Measurements from ENCODE around the gene USP9X. TPM values are rescaled to one million over a fixed set of nuclear protein-coding genes. Genes with fewer than 3 reads are reported as not detected.

USP9X gene
- total and polyA plus RNA-seq, 2 of the 8 experiments (the other 6 are each of a cell fraction or from before 2014, with no cell fraction given) = 79.2 to 300 TPM

DNA sequence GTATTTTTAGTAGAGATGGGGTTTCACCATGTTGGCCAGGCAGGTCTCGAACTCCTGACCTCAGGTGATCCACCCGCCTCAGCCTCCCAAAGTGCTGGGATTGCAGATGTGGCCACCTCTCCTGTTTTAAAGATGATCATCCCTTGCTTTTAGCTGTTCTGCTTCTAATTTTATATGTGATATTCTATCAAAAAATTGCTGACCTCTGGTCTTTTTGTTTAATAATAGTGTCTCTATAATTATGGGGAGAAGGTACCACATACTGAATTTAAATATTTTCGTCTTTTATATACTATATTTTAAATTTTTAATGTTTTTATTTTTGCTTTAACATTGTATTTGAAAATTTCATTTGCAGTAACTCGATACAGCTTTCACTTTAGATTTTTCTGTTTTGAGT, 15.6 kb downstream of the USP9X start:
- 71% methylated on average over 4 of the region's 4 CpGs; no CpG with 5 or more reads in 1 of the 2 experiments for WGBS, 2 experiments (ENCODE audit: extremely low coverage in 1 of 2, insufficient coverage in 1 of 2, insufficient read length in 1 of 2, insufficient replicate concordance in 2 of 2, low coverage in 1 of 2, low lambda C conversion rate in 2 of 2, missing lambda C conversion rate in 1 of 2)
- Histone ChIP-seq H4K8ac (ENCODE audit: extremely low read depth, insufficient read depth, low read length) (no peak overlapping the region), H4K20me1 (replicated peaks in 1 of 2; ENCODE audit: control insufficient read depth in 1 of 2, insufficient read depth in 2 of 2, low read length in 2 of 2) (peaks cover 4 to 14% of the 10 kb centered on the region in 2 experiments), H2BK5ac (ENCODE audit: low read depth, low read length) (no peak overlapping the region), H2BK120ac (replicated peaks; ENCODE audit: low read depth, low read length) (no peak overlapping the region), H3K4me3 (ENCODE audit: extremely low read depth in 1 of 4, insufficient read depth in 2 of 4, low read depth in 3 of 4, low read length in 4 of 4) (no peak overlapping the region), H2BK12ac (ENCODE audit: low read depth, low read length) (no peak overlapping the region), H3K18ac (ENCODE audit: extremely low read depth, low read length) (no peak overlapping the region), H2AFZ (ENCODE audit: low read length) (no peak overlapping the region), H2BK15ac (ENCODE audit: low read length) (no peak overlapping the region), H2AK5ac (ENCODE audit: low read depth, low read length) (no peak overlapping the region), H3K27me3 (replicated peaks in 1 of 4; ENCODE audit: control insufficient read depth in 3 of 4, extremely low read depth in 1 of 4, insufficient read depth in 3 of 4, low read length in 3 of 4) (no peaks in the 10 kb centered on the region), H3K23me2 (ENCODE audit: low read depth, low read length) (no peaks in the 10 kb centered on the region), H3K9ac (replicated peaks in 1 of 4; ENCODE audit: extremely low read depth in 1 of 4, low read depth in 3 of 4, low read length in 3 of 4) (no peak overlapping the region), H3K79me2 (ENCODE audit: control insufficient read depth in 1 of 2, insufficient read depth in 2 of 2, low read length in 2 of 2) (peaks cover 52 to 100% of the 10 kb centered on the region in 2 experiments), H3K36me3 (ENCODE audit: control insufficient read depth in 2 of 4, insufficient read depth in 4 of 4, low read length in 3 of 4) (peaks cover 0 to 34% (median 2%) of the 10 kb centered on the region in 4 experiments; a peak in 1 of 8 replicates), H3K56ac (replicated peaks; ENCODE audit: insufficient read length, low read depth, low read length) (no peak overlapping the region), H2BK20ac (ENCODE audit: low read length) (no peak overlapping the region), H4K91ac (replicated peaks; ENCODE audit: insufficient read length, low read length) (no peak overlapping the region), H4K5ac (ENCODE audit: insufficient read length, low read depth, low read length) (no peak overlapping the region), H3K23ac (ENCODE audit: insufficient read length) (no peak overlapping the region), H3K14ac (ENCODE audit: insufficient read length) (no peak overlapping the region), H3K4ac (replicated peaks; ENCODE audit: insufficient read length, low read depth, low read length) (no peak overlapping the region), H3K9me3 (ENCODE audit: insufficient read depth in 2 of 2, low read depth in 1 of 2, low read length in 1 of 2) (no peaks in the 10 kb centered on the region), H3K4me1 (replicated peaks in 1 of 4; ENCODE audit: control insufficient read depth in 3 of 4, insufficient read depth in 4 of 4, low read length in 3 of 4) (peaks cover 0 to 5% (median 3%) of the 10 kb centered on the region in 4 experiments; a peak in 2 of 7 replicates), H3K79me1 (ENCODE audit: low read depth, low read length) (no peaks in the 10 kb centered on the region), H3K27ac (ENCODE audit: low read depth, low read length) (no peak overlapping the region), H3K4me2 (ENCODE audit: insufficient read depth in 1 of 2, low read depth in 2 of 2, low read length in 2 of 2) (peak overlapping the region in 1 of 2 experiments; percentile 31; a peak in 1 of 4 replicates)
- FAIRE-seq (no peak), DNase-seq (ENCODE audit: low read depth in 1 of 2, low spot score in 2 of 2) (no peak)
- ChIA-PET CTCF (ENCODE audit: partially characterized antibody) (interaction anchor here (1.1 kb wide), 1 partner anchor 15 kb away, joined by 3 read pairs; no protein-coding TSS in a partner anchor), POLR2A (ENCODE audit: partially characterized antibody) (interaction anchor here (1.8 to 2.9 kb wide), 2 partner anchors 9 to 14 kb away, joined by 9 to 18 read pairs; partner anchors contain the start of gene USP9X)
- TF ChIP-seq BRCA1 (IDR thresholded peaks at IDR 0.05; ENCODE audit: low read depth, low read length) (no peak), EZH2 (IDR thresholded peaks at IDR 0.05; ENCODE audit: low read depth, low read length, severe bottlenecking) (no peak), SUZ12 (IDR thresholded peaks at IDR 0.05; ENCODE audit: low read length) (no peak), POLR2AphosphoS5 (IDR thresholded peaks at IDR 0.05; ENCODE audit: low read depth, low read length) (no peak), NRF1 (IDR thresholded peaks at IDR 0.05; ENCODE audit: low read depth, low read length) (no peak), RBBP5 (IDR thresholded peaks at IDR 0.05; ENCODE audit: borderline replicate concordance, low read depth, low read length) (no peak), CBX5 (IDR thresholded peaks at IDR 0.05; ENCODE audit: low read depth, low read length) (no peak), TBP (IDR thresholded peaks at IDR 0.05; ENCODE audit: low read depth, low read length) (no peak), CTBP2 (IDR thresholded peaks at IDR 0.05; ENCODE audit: borderline replicate concordance, insufficient read depth, insufficient read length, low read length) (no peak)
- TF ChIP-seq, protein P1, sequence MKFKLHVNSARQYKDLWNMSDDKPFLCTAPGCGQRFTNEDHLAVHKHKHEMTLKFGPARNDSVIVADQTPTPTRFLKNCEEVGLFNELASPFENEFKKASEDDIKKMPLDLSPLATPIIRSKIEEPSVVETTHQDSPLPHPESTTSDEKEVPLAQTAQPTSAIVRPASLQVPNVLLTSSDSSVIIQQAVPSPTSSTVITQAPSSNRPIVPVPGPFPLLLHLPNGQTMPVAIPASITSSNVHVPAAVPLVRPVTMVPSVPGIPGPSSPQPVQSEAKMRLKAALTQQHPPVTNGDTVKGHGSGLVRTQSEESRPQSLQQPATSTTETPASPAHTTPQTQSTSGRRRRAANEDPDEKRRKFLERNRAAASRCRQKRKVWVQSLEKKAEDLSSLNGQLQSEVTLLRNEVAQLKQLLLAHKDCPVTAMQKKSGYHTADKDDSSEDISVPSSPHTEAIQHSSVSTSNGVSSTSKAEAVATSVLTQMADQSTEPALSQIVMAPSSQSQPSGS (IDR thresholded peaks at IDR 0.05; ENCODE audit: low read length) = no peak
- TF ChIP-seq, protein P2, sequence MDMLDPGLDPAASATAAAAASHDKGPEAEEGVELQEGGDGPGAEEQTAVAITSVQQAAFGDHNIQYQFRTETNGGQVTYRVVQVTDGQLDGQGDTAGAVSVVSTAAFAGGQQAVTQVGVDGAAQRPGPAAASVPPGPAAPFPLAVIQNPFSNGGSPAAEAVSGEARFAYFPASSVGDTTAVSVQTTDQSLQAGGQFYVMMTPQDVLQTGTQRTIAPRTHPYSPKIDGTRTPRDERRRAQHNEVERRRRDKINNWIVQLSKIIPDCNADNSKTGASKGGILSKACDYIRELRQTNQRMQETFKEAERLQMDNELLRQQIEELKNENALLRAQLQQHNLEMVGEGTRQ (IDR thresholded peaks at IDR 0.05; ENCODE audit: low read length) = no peak

Measured in H1 (cell line).